HepG2 (cell line): ENCODE results near the gene EPHA2. TPM values are rescaled to one million over a fixed set of nuclear protein-coding genes. Genes with fewer than 3 reads are reported as not detected.

Experiments
- ATRX ChIP-seq: sonication (generic); formaldehyde crosslinking; IDR thresholded peaks from 2 replicates; pipeline ENCODE4 v1.4.0; 2020; ENCODE audit warnings: missing genetic modification reagents, borderline replicate concordance
- MAF1 ChIP-seq: sonication (generic); formaldehyde crosslinking; IDR thresholded peaks from 2 replicates; pipeline ENCODE4 v1.5.0; 2020; ENCODE audit warnings: missing genetic modification reagents, borderline replicate concordance
- MTA3 ChIP-seq: sonication (generic); formaldehyde crosslinking; IDR thresholded peaks from 2 replicates; pipeline ENCODE4 v1.4.0; 2020; ENCODE audit warnings: missing genetic modification reagents
- POLR2G ChIP-seq: fragments of 200-400 bp; formaldehyde crosslinking; IDR thresholded peaks from 2 replicates; pipeline ENCODE4 v1.6.1; 2018; ENCODE audit warnings: mild to moderate bottlenecking, low read depth, low read length, moderate library complexity
- SALL1 ChIP-seq: sonication (generic); formaldehyde crosslinking; IDR thresholded peaks from 2 replicates; pipeline ENCODE4 v1.8.0; 2022; ENCODE audit warnings: mild to moderate bottlenecking, missing genetic modification reagents
- SRSF9 ChIP-seq: fragments of 200-400 bp; formaldehyde crosslinking; IDR thresholded peaks from 2 replicates; pipeline ENCODE4 v1.6.1; 2018; ENCODE audit warnings: borderline replicate concordance, mild to moderate bottlenecking, low read depth, low read length; ENCODE audit not compliant: insufficient read depth, poor library complexity, severe bottlenecking
- TEF ChIP-seq: sonication (generic); formaldehyde crosslinking; IDR thresholded peaks from 2 replicates; pipeline ENCODE4 v1.5.0; 2020; ENCODE audit warnings: missing genetic modification reagents
- U2AF1 ChIP-seq: fragments of 200-400 bp; formaldehyde crosslinking; optimal IDR thresholded peaks from 2 replicates; pipeline ENCODE3; 2017; ENCODE audit warnings: mild to moderate bottlenecking, low read depth, low read length
- ZMAT3 ChIP-seq: sonication (generic); formaldehyde crosslinking; conservative IDR thresholded peaks from 2 replicates; pipeline ENCODE4 v1.7.0; 2021; ENCODE audit warnings: missing genetic modification reagents
- ZNF549 ChIP-seq: sonication (generic); formaldehyde crosslinking; IDR thresholded peaks from 2 replicates; pipeline ENCODE4 v1.5.0; 2020; ENCODE audit warnings: missing genetic modification reagents
- ZNF782 ChIP-seq: sonication (generic); formaldehyde crosslinking; IDR thresholded peaks from 2 replicates; pipeline ENCODE4 v1.4.0; 2020; ENCODE audit warnings: missing genetic modification reagents, mild to moderate bottlenecking, borderline replicate concordance
- ZSCAN22 ChIP-seq: sonication (generic); formaldehyde crosslinking; IDR thresholded peaks from 2 replicates; pipeline ENCODE4 v1.4.0; 2020; ENCODE audit warnings: mild to moderate bottlenecking, missing genetic modification reagents
- ZSCAN25 ChIP-seq: sonication (generic); formaldehyde crosslinking; IDR thresholded peaks from 2 replicates; pipeline ENCODE4 v1.8.0; 2022; ENCODE audit warnings: mild to moderate bottlenecking, missing genetic modification reagents
- polyA plus RNA-seq, 8 experiments: library from polyadenylated mRNA; depleted of rRNA in 3 of 8; stranded (reverse) in 7 of 8; unstranded in 1 of 8; fragments of >200 nt; fragmentation: Illumina TruSeq in 4 of 8; extraction: Trizol in 4 of 8; gene quantifications; 2 replicates each; pipeline versions ENCODE4 v1.2.1 to v1.2.3, GENCODE V29; 2011 to 2016; ENCODE audit warnings: low read depth in 4 of 8, missing spikeins in 1 of 8, mixed read lengths in 1 of 8; ENCODE audit not compliant: insufficient read depth in 1 of 8
- total RNA-seq, 5 experiments: library from RNA; depleted of rRNA; stranded (reverse); fragments of >200 nt; fragmentation: Illumina TruSeq; extraction: Trizol; gene quantifications; 2 replicates each; pipeline ENCODE4 v1.2.3, GENCODE V29; 2016; ENCODE audit warnings: low read depth in 1 of 5
- TF ChIP-seq, protein P1 (sequence below): sonication (generic); formaldehyde crosslinking; IDR thresholded peaks from 2 replicates; pipeline ENCODE4 v1.5.0; 2020; ENCODE audit warnings: missing genetic modification reagents
- TF ChIP-seq, protein P2 (sequence below): sonication (generic); formaldehyde crosslinking; IDR thresholded peaks from 2 replicates; pipeline ENCODE4 v1.9.0; 2021; ENCODE audit warnings: mild to moderate bottlenecking, missing genetic modification reagents
- TF ChIP-seq, protein P3 (sequence below): sonication (generic); formaldehyde crosslinking; IDR thresholded peaks from 2 replicates; pipeline ENCODE4 v1.8.1; 2022; ENCODE audit warnings: low read depth, mild to moderate bottlenecking, missing genetic modification reagents

Gene EPHA2
- total and polyA plus RNA-seq, 2 of the 13 experiments (the other 11 are each of a cell fraction or from before 2014, with no cell fraction given), result 33.6 to 53.6 TPM

DNA sequence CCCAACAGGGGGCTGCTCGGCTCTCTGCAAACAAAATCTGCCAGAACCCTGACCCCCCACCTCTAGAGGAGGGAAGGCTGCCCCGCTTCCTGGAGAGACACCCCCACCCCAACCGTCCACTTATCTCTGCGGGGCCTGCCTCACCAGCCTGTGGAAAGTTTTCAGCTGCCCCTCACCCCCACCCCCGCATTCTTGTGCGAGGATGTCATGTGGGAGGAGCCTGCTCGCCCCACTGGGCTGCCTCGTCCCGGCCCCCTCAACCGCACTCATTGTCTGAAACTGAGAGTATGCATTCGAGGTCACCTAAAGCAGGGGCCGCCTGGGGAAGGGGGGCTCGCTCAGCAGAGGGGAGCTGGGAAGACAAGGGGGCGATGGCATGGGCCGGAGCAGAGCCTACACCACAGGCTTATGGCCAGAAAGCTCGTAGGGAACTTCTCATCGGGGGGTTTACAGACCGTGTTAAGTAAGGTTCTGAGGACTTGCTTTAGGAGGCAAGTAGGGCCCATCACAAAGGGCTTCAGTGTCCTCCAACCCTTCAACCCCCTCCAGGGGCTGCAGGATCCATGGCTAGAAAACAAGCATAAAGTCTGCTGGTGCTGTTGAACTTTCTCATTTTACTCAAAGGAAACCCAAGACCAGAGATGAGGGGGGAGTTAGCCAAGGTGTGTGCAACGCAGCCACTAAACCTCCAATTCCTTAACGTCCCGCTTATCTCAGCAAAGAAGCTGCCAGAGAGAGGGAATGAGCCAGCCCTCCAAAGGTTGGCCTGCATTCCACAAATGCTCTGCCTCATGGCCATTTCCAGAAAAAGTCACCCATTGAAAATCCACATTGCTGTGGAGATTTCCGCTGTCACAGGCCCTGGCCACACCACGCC, 9.4 kb downstream of the EPHA2 start (continued):
- TF ChIP-seq ZNF782 (no peak), ZSCAN25 (no peak), SALL1 (CRISPR knock-in tag) (peak; percentile 72), U2AF1 (no peak), TEF (no peak), ATRX (CRISPR knock-in tag) (no peak), POLR2G (peak; percentile 64), MAF1 (CRISPR knock-in tag) (no peak), ZNF549 (CRISPR knock-in tag) (no peak), SRSF9 (no peak), MTA3 (CRISPR knock-in tag) (no peak), ZMAT3 (CRISPR knock-in tag) (no peak), ZSCAN22 (CRISPR knock-in tag) (no peak)
- TF ChIP-seq, protein P1, sequence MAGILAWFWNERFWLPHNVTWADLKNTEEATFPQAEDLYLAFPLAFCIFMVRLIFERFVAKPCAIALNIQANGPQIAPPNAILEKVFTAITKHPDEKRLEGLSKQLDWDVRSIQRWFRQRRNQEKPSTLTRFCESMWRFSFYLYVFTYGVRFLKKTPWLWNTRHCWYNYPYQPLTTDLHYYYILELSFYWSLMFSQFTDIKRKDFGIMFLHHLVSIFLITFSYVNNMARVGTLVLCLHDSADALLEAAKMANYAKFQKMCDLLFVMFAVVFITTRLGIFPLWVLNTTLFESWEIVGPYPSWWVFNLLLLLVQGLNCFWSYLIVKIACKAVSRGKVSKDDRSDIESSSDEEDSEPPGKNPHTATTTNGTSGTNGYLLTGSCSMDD, result no peak
- TF ChIP-seq, protein P2, sequence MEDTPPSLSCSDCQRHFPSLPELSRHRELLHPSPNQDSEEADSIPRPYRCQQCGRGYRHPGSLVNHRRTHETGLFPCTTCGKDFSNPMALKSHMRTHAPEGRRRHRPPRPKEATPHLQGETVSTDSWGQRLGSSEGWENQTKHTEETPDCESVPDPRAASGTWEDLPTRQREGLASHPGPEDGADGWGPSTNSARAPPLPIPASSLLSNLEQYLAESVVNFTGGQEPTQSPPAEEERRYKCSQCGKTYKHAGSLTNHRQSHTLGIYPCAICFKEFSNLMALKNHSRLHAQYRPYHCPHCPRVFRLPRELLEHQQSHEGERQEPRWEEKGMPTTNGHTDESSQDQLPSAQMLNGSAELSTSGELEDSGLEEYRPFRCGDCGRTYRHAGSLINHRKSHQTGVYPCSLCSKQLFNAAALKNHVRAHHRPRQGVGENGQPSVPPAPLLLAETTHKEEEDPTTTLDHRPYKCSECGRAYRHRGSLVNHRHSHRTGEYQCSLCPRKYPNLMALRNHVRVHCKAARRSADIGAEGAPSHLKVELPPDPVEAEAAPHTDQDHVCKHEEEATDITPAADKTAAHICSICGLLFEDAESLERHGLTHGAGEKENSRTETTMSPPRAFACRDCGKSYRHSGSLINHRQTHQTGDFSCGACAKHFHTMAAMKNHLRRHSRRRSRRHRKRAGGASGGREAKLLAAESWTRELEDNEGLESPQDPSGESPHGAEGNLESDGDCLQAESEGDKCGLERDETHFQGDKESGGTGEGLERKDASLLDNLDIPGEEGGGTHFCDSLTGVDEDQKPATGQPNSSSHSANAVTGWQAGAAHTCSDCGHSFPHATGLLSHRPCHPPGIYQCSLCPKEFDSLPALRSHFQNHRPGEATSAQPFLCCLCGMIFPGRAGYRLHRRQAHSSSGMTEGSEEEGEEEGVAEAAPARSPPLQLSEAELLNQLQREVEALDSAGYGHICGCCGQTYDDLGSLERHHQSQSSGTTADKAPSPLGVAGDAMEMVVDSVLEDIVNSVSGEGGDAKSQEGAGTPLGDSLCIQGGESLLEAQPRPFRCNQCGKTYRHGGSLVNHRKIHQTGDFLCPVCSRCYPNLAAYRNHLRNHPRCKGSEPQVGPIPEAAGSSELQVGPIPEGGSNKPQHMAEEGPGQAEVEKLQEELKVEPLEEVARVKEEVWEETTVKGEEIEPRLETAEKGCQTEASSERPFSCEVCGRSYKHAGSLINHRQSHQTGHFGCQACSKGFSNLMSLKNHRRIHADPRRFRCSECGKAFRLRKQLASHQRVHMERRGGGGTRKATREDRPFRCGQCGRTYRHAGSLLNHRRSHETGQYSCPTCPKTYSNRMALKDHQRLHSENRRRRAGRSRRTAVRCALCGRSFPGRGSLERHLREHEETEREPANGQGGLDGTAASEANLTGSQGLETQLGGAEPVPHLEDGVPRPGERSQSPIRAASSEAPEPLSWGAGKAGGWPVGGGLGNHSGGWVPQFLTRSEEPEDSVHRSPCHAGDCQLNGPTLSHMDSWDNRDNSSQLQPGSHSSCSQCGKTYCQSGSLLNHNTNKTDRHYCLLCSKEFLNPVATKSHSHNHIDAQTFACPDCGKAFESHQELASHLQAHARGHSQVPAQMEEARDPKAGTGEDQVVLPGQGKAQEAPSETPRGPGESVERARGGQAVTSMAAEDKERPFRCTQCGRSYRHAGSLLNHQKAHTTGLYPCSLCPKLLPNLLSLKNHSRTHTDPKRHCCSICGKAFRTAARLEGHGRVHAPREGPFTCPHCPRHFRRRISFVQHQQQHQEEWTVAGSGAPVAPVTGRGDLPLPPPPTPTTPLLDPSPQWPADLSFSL (CRISPR knock-in tag), result no peak
- TF ChIP-seq, protein P3, sequence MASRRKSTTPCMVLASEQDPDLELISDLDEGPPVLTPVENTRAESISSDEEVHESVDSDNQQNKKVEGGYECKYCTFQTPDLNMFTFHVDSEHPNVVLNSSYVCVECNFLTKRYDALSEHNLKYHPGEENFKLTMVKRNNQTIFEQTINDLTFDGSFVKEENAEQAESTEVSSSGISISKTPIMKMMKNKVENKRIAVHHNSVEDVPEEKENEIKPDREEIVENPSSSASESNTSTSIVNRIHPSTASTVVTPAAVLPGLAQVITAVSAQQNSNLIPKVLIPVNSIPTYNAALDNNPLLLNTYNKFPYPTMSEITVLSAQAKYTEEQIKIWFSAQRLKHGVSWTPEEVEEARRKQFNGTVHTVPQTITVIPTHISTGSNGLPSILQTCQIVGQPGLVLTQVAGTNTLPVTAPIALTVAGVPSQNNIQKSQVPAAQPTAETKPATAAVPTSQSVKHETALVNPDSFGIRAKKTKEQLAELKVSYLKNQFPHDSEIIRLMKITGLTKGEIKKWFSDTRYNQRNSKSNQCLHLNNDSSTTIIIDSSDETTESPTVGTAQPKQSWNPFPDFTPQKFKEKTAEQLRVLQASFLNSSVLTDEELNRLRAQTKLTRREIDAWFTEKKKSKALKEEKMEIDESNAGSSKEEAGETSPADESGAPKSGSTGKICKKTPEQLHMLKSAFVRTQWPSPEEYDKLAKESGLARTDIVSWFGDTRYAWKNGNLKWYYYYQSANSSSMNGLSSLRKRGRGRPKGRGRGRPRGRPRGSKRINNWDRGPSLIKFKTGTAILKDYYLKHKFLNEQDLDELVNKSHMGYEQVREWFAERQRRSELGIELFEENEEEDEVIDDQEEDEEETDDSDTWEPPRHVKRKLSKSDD (CRISPR knock-in tag), result no peak
